ENCODE measurements around the gene TNFAIP8.
"Not testable (repeated sequence)": the region's sequence is repeated elsewhere in the genome, so short reads cannot be mapped to it uniquely, and the experiment has no call there.

TNFAIP8 gene

GRCh38 chr5:119412279-119413227, 56.7 kb downstream of the TNFAIP8 start:
- in situ Hi-C loops (cut with MboI; ENCODE audit: low sequenced_read_pairs), result loop anchor here (25.0 kb wide), 1 partner anchor 425 kb away; the partner anchor contains the start of gene DTWD2

GRCh38 chr5:119414124-119414734, 58.4 kb downstream of the TNFAIP8 start:
- in situ Hi-C loops (cut with MboI; ENCODE audit: low sequenced_read_pairs), result loop anchor here (25.0 kb wide), 1 partner anchor 427 kb away; the partner anchor contains the start of gene DTWD2

- in situ Hi-C loops (cut with MboI; ENCODE audit: low sequenced_read_pairs), result loop anchor here (25.0 kb wide), 1 partner anchor 431 kb away; the partner anchor contains the start of gene DTWD2
Measured at GRCh38 chr5:119417891-119418605, 62.2 kb downstream of the TNFAIP8 start.

- in situ Hi-C loops (cut with MboI; ENCODE audit: low sequenced_read_pairs), result loop anchor here (25.0 kb wide), 1 partner anchor 431 kb away; the partner anchor contains the start of gene DTWD2
Measured at GRCh38 chr5:119418606-119419100, 62.8 kb downstream of the TNFAIP8 start.

GRCh38 chr5:119420169-119420568, 64.3 kb downstream of the TNFAIP8 start:
- in situ Hi-C loops (cut with MboI; ENCODE audit: low sequenced_read_pairs), result loop anchor here (25.0 kb wide), 1 partner anchor 433 kb away; the partner anchor contains the start of gene DTWD2

- in situ Hi-C loops (cut with MboI; ENCODE audit: low sequenced_read_pairs), result no loop called here
Measured at GRCh38 chr5:119426057-119426456, 70.2 kb downstream of the TNFAIP8 start.

- in situ Hi-C loops (cut with MboI; ENCODE audit: low sequenced_read_pairs), result no loop called here
Measured at GRCh38 chr5:119427060-119427459, 71.2 kb downstream of the TNFAIP8 start.

GRCh38 chr5:119427596-119427995, 71.8 kb downstream of the TNFAIP8 start:
- in situ Hi-C loops (cut with MboI; ENCODE audit: low sequenced_read_pairs), result not testable (repeated sequence)

- in situ Hi-C loops (cut with MboI; ENCODE audit: low sequenced_read_pairs), result not testable (repeated sequence)
Measured at GRCh38 chr5:119428166-119428565, 72.3 kb downstream of the TNFAIP8 start.

GRCh38 chr5:119428574-119428973, 72.8 kb downstream of the TNFAIP8 start:
- in situ Hi-C loops (cut with MboI; ENCODE audit: low sequenced_read_pairs), result not testable (repeated sequence)

GRCh38 chr5:119432674-119433237, 76.9 kb downstream of the TNFAIP8 start:
- in situ Hi-C loops (cut with MboI; ENCODE audit: low sequenced_read_pairs), result not testable (repeated sequence)

GRCh38 chr5:119435436-119436132, 79.8 kb downstream of the TNFAIP8 start:
- in situ Hi-C loops (cut with MboI; ENCODE audit: low sequenced_read_pairs), result no loop called here

- in situ Hi-C loops (cut with MboI; ENCODE audit: low sequenced_read_pairs), result not testable (repeated sequence)
Measured at GRCh38 chr5:119437785-119438586, 82.2 kb downstream of the TNFAIP8 start.

GRCh38 chr5:119438587-119438917, 82.7 kb downstream of the TNFAIP8 start:
- in situ Hi-C loops (cut with MboI; ENCODE audit: low sequenced_read_pairs), result not testable (repeated sequence)

GRCh38 chr5:119439140-119439631, 83.4 kb downstream of the TNFAIP8 start:
- in situ Hi-C loops (cut with MboI; ENCODE audit: low sequenced_read_pairs), result no loop called here

GRCh38 chr5:119439632-119440031, 83.8 kb downstream of the TNFAIP8 start:
- in situ Hi-C loops (cut with MboI; ENCODE audit: low sequenced_read_pairs), result not testable (repeated sequence)

- in situ Hi-C loops (cut with MboI; ENCODE audit: low sequenced_read_pairs), result not testable (repeated sequence)
Measured at GRCh38 chr5:119444643-119445042, 88.8 kb downstream of the TNFAIP8 start.

GRCh38 chr5:119445544-119445943, 89.7 kb downstream of the TNFAIP8 start:
- in situ Hi-C loops (cut with MboI; ENCODE audit: low sequenced_read_pairs), result no loop called here

All from HL-60/S4 treated with retinoic acid at 250 ng/mL for 4 days and 3 days (cell line).